Measurements from ENCODE around the gene TYRO3. TPM values are rescaled to one million over a fixed set of nuclear protein-coding genes. Genes with fewer than 3 reads are reported as not detected.
A peak's percentile ranks its signal among the peaks of the same experiment; 100 is the strongest.

TYRO3 gene
- total RNA-seq, 2 donors from 2014 or later: 3.2 to 6.0 TPM

- H3K4me3 ChIP-seq: peak overlapping the region; percentile 10
- intact Hi-C loops (cut with DNase I): loop anchor here (5.0 kb wide), 1 partner anchor 208 kb away; no protein-coding TSS in a partner anchor
- H3K27ac ChIP-seq: no peak overlapping the region
- no peaks in the 10 kb centered on the region for H3K36me3 ChIP-seq
- peaks cover 7% of the 10 kb centered on the region for H3K4me1 ChIP-seq
- H3K9me3 ChIP-seq: no peaks in the 10 kb centered on the region
- TF ChIP-seq CTCF (IDR thresholded peaks at IDR 0.05): peak; percentile 62
- no peak overlapping the region for H3K9ac ChIP-seq (ENCODE audit: low read depth in 2 of 2, low read length in 2 of 2)
- no peaks in the 10 kb centered on the region for H3K27me3 ChIP-seq
- peak; percentile 57 for DNase-seq
Measured at GRCh38 chr15:41603941-41604911, 45.2 kb downstream of the TYRO3 start.

GRCh38 chr15:41605566-41605965 lies 46.6 kb downstream of the TYRO3 start:
- no peaks in the 10 kb centered on the region for H3K27me3 ChIP-seq
- TF ChIP-seq CTCF (IDR thresholded peaks at IDR 0.05): no peak
- no peak overlapping the region for H3K9ac ChIP-seq (ENCODE audit: low read depth in 2 of 2, low read length in 2 of 2)
- peaks cover 7% of the 10 kb centered on the region for H3K4me1 ChIP-seq
- DNase-seq: no peak
- no peak overlapping the region for H3K4me3 ChIP-seq
- no peaks in the 10 kb centered on the region for H3K36me3 ChIP-seq
- intact Hi-C loops (cut with DNase I): no loop called here
- H3K9me3 ChIP-seq: no peaks in the 10 kb centered on the region
- H3K27ac ChIP-seq: no peak overlapping the region

- no peaks in the 10 kb centered on the region for H3K27me3 ChIP-seq
- H3K36me3 ChIP-seq: no peaks in the 10 kb centered on the region
- DNase-seq: no peak
- peaks cover 7% of the 10 kb centered on the region for H3K4me1 ChIP-seq
- no peak overlapping the region for H3K9ac ChIP-seq (ENCODE audit: low read depth in 2 of 2, low read length in 2 of 2)
- no peaks in the 10 kb centered on the region for H3K9me3 ChIP-seq
- H3K27ac ChIP-seq: no peak overlapping the region
- TF ChIP-seq CTCF (IDR thresholded peaks at IDR 0.05): no peak
- no peak overlapping the region for H3K4me3 ChIP-seq
- intact Hi-C loops (cut with DNase I): no loop called here
Measured at GRCh38 chr15:41606997-41607396, 48.0 kb downstream of the TYRO3 start.

GRCh38 chr15:41609123-41609522 lies 50.1 kb downstream of the TYRO3 start:
- no peaks in the 10 kb centered on the region for H3K36me3 ChIP-seq
- DNase-seq: no peak
- H3K4me3 ChIP-seq: no peak overlapping the region
- no peak overlapping the region for H3K27ac ChIP-seq
- no peaks in the 10 kb centered on the region for H3K9me3 ChIP-seq
- peaks cover 5% of the 10 kb centered on the region for H3K4me1 ChIP-seq
- no peak for TF ChIP-seq CTCF (IDR thresholded peaks at IDR 0.05)
- intact Hi-C loops (cut with DNase I): no loop called here
- no peaks in the 10 kb centered on the region for H3K27me3 ChIP-seq
- no peak overlapping the region for H3K9ac ChIP-seq (ENCODE audit: low read depth in 2 of 2, low read length in 2 of 2)

- H3K9me3 ChIP-seq: no peaks in the 10 kb centered on the region
- no peak overlapping the region for H3K4me3 ChIP-seq
- no peak for DNase-seq
- intact Hi-C loops (cut with DNase I): no loop called here
- no peak overlapping the region for H3K27ac ChIP-seq
- TF ChIP-seq CTCF (IDR thresholded peaks at IDR 0.05): no peak
- no peak overlapping the region for H3K9ac ChIP-seq (ENCODE audit: low read depth in 2 of 2, low read length in 2 of 2)
- H3K27me3 ChIP-seq: no peaks in the 10 kb centered on the region
- no peaks in the 10 kb centered on the region for H3K4me1 ChIP-seq
- no peaks in the 10 kb centered on the region for H3K36me3 ChIP-seq
Measured at GRCh38 chr15:41610048-41610447, 51.0 kb downstream of the TYRO3 start.
